ENCODE data around the gene HEG1. TPM values are rescaled to one million over a fixed set of nuclear protein-coding genes. Genes with fewer than 3 reads are reported as not detected.

HEG1 gene
- total RNA-seq, 1 donor = 114 TPM

GRCh38 chr3:125032100-125032643 is 23.6 kb downstream of the HEG1 start:
- H2AFZ ChIP-seq (ENCODE audit: low read length) = no peak overlapping the region
- H3K4me3 ChIP-seq (ENCODE audit: insufficient read depth, low read length) = no peak overlapping the region
- DNase-seq (ENCODE audit: insufficient read length, low spot score, missing footprints) = no peak
- H3K36me3 ChIP-seq (ENCODE audit: insufficient read depth, low read length) = peaks cover 23% of the 10 kb centered on the region
- H3K27me3 ChIP-seq (ENCODE audit: insufficient read depth, low read length) = no peaks in the 10 kb centered on the region
- peaks cover 10% of the 10 kb centered on the region for H3K4me1 ChIP-seq (ENCODE audit: insufficient read depth, low read length)
- TF ChIP-seq, protein P1, sequence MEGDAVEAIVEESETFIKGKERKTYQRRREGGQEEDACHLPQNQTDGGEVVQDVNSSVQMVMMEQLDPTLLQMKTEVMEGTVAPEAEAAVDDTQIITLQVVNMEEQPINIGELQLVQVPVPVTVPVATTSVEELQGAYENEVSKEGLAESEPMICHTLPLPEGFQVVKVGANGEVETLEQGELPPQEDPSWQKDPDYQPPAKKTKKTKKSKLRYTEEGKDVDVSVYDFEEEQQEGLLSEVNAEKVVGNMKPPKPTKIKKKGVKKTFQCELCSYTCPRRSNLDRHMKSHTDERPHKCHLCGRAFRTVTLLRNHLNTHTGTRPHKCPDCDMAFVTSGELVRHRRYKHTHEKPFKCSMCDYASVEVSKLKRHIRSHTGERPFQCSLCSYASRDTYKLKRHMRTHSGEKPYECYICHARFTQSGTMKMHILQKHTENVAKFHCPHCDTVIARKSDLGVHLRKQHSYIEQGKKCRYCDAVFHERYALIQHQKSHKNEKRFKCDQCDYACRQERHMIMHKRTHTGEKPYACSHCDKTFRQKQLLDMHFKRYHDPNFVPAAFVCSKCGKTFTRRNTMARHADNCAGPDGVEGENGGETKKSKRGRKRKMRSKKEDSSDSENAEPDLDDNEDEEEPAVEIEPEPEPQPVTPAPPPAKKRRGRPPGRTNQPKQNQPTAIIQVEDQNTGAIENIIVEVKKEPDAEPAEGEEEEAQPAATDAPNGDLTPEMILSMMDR (IDR thresholded peaks at IDR 0.05; ENCODE audit: extremely low read depth, low read depth, low read length) = no peak
- H3K9me3 ChIP-seq (ENCODE audit: low read depth, low read length) = no peaks in the 10 kb centered on the region
- no peak overlapping the region for H3K4me2 ChIP-seq (ENCODE audit: insufficient read depth, low read length)
- H3K27ac ChIP-seq (ENCODE audit: low read depth, low read length) = peak overlapping the region; percentile 30
- H4K20me1 ChIP-seq (ENCODE audit: insufficient read depth, low read length) = peaks cover 73% of the 10 kb centered on the region
- peaks cover 88% of the 10 kb centered on the region for H3K79me2 ChIP-seq (ENCODE audit: insufficient read depth, low read length)

GRCh38 chr3:125031544-125031943 is 24.3 kb downstream of the HEG1 start:
- Histone ChIP-seq H4K20me1 (ENCODE audit: insufficient read depth, low read length) (peaks cover 67% of the 10 kb centered on the region), H3K27ac (ENCODE audit: low read depth, low read length) (no peak overlapping the region), H3K9me3 (ENCODE audit: low read depth, low read length) (no peaks in the 10 kb centered on the region), H3K4me1 (ENCODE audit: insufficient read depth, low read length) (peaks cover 10% of the 10 kb centered on the region), H3K36me3 (ENCODE audit: insufficient read depth, low read length) (peaks cover 29% of the 10 kb centered on the region), H3K4me3 (ENCODE audit: insufficient read depth, low read length) (no peak overlapping the region), H2AFZ (ENCODE audit: low read length) (no peak overlapping the region), H3K4me2 (ENCODE audit: insufficient read depth, low read length) (no peak overlapping the region), H3K27me3 (ENCODE audit: insufficient read depth, low read length) (no peaks in the 10 kb centered on the region), H3K79me2 (ENCODE audit: insufficient read depth, low read length) (peaks cover 86% of the 10 kb centered on the region)
- TF ChIP-seq, protein P1 (IDR thresholded peaks at IDR 0.05; ENCODE audit: extremely low read depth, low read depth, low read length) = no peak
- no peak for DNase-seq (ENCODE audit: insufficient read length, low spot score, missing footprints)

DNA sequence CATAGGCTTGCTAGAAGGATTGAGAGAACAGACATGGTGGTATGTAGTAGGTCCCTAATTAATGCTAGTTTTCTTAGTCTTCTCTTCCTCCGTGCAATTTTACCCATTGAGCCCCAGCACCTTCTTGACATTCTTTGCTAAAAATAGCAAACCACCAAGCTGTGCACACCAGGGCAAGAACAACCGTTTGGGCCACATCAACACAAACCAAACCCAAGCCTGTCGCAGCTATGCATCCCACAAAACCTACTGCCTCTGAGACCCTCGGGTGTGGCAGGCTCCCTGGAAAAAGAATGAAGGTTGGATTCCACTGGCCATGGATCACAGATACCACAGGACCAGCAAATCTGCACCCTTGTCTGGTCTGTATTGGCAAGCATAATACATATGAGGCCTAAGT is 27.1 kb downstream of the HEG1 start:
- no peak overlapping the region for H3K27ac ChIP-seq (ENCODE audit: low read depth, low read length)
- no peaks in the 10 kb centered on the region for H3K9me3 ChIP-seq (ENCODE audit: low read depth, low read length)
- no peak overlapping the region for H3K4me2 ChIP-seq (ENCODE audit: insufficient read depth, low read length)
- H3K4me3 ChIP-seq (ENCODE audit: insufficient read depth, low read length) = no peak overlapping the region
- H3K79me2 ChIP-seq (ENCODE audit: insufficient read depth, low read length) = peaks cover 80% of the 10 kb centered on the region
- no peak for DNase-seq (ENCODE audit: insufficient read length, low spot score, missing footprints)
- H2AFZ ChIP-seq (ENCODE audit: low read length) = no peak overlapping the region
- H3K4me1 ChIP-seq (ENCODE audit: insufficient read depth, low read length) = peaks cover 29% of the 10 kb centered on the region
- TF ChIP-seq, protein P1 (IDR thresholded peaks at IDR 0.05; ENCODE audit: extremely low read depth, low read depth, low read length) = no peak
- peaks cover 65% of the 10 kb centered on the region for H4K20me1 ChIP-seq (ENCODE audit: insufficient read depth, low read length)
- peaks cover 55% of the 10 kb centered on the region for H3K36me3 ChIP-seq (ENCODE audit: insufficient read depth, low read length)
- no peaks in the 10 kb centered on the region for H3K27me3 ChIP-seq (ENCODE audit: insufficient read depth, low read length)

- H3K4me1 ChIP-seq (ENCODE audit: insufficient read depth, low read length) = peaks cover 19% of the 10 kb centered on the region
- no peak overlapping the region for H3K4me2 ChIP-seq (ENCODE audit: insufficient read depth, low read length)
- H3K79me2 ChIP-seq (ENCODE audit: insufficient read depth, low read length) = peaks cover 80% of the 10 kb centered on the region
- H3K4me3 ChIP-seq (ENCODE audit: insufficient read depth, low read length) = no peak overlapping the region
- peaks cover 49% of the 10 kb centered on the region for H4K20me1 ChIP-seq (ENCODE audit: insufficient read depth, low read length)
- H2AFZ ChIP-seq (ENCODE audit: low read length) = no peak overlapping the region
- H3K36me3 ChIP-seq (ENCODE audit: insufficient read depth, low read length) = peaks cover 77% of the 10 kb centered on the region
- H3K27me3 ChIP-seq (ENCODE audit: insufficient read depth, low read length) = no peaks in the 10 kb centered on the region
- H3K27ac ChIP-seq (ENCODE audit: low read depth, low read length) = peak overlapping the region; percentile 12
- TF ChIP-seq, protein P1 (IDR thresholded peaks at IDR 0.05; ENCODE audit: extremely low read depth, low read depth, low read length) = no peak
- no peaks in the 10 kb centered on the region for H3K9me3 ChIP-seq (ENCODE audit: low read depth, low read length)
- no peak for DNase-seq (ENCODE audit: insufficient read length, low spot score, missing footprints)
These were observed 30.2 kb downstream of the HEG1 start for GRCh38 chr3:125025642-125026041.
